SK-N-SH (cell line): ENCODE results near the gene TRRAP. TPM values are rescaled to one million over a fixed set of nuclear protein-coding genes. Genes with fewer than 3 reads are reported as not detected.

Experiments used
- CTCF ChIA-PET: fragments of 300-600, 350-600 bp; formaldehyde crosslinking; extraction: SDS; loops from one replicate; lab custom pipeline; 2021; lab: Yijun Ruan, JAX
- POLR2A ChIA-PET: fragments of 350-600 bp; sonication (Branson Sonifier 250); formaldehyde crosslinking; extraction: SDS; loops from one replicate; lab custom pipeline; 2020; ENCODE audit warnings: antibody characterized with exemption, inconsistent platforms; lab: Yijun Ruan, JAX
- DNase-seq: peaks from one replicate; pipeline ENCODE4 v3.0.0; 2012
- H2AFZ ChIP-seq: fragments of 200-600 bp; sonication (generic); 2 replicates; pipeline ENCODE4 v1.8.1; 2016; ENCODE audit warnings: antibody characterized with exemption, mild to moderate bottlenecking, low read depth
- H3F3A ChIP-seq: fragments of 200-600 bp; sonication (generic); replicated peaks from 2 replicates; pipeline ENCODE3; 2016; ENCODE audit warnings: antibody characterized with exemption, mild to moderate bottlenecking; ENCODE audit not compliant: insufficient read depth
- H3K27ac ChIP-seq, 2 experiments: fragments of 200-500 bp in 1 of 2; fragments of 200-600 bp in 1 of 2; sonication (Bioruptor generic) in 1 of 2; sonication (generic), shearing (Covaris generic) in 1 of 2; 2 replicates each; pipeline versions ENCODE4 v1.5.1 to v1.6.1; 2014 to 2016; ENCODE audit warnings: low read depth in 2 of 2, inconsistent platforms in 1 of 2, low read length in 1 of 2, mild to moderate bottlenecking in 1 of 2, mixed read lengths in 1 of 2
- H3K27me3 ChIP-seq: fragments of 200-600 bp; sonication (generic), shearing (Covaris generic); 2 replicates; pipeline ENCODE4 v1.6.1; 2016; ENCODE audit warnings: mixed run types; ENCODE audit not compliant: insufficient read depth
- H3K36me3 ChIP-seq, 2 experiments: fragments of 200-500 bp in 1 of 2; fragments of 200-600 bp in 1 of 2; sonication (Bioruptor generic) in 1 of 2; sonication (generic) in 1 of 2; replicated peaks in 1 of 2; 2 replicates each; pipeline versions ENCODE3 to v1.5.1; 2014 to 2016; ENCODE audit warnings: low read length in 1 of 2, mild to moderate bottlenecking in 1 of 2; ENCODE audit not compliant: insufficient read depth in 2 of 2, control insufficient read depth in 1 of 2
- H3K4me1 ChIP-seq, 2 experiments: fragments of 200-500 bp in 1 of 2; fragments of 200-600 bp in 1 of 2; sonication (Bioruptor generic) in 1 of 2; sonication (generic), shearing (Covaris generic) in 1 of 2; 2 replicates each; pipeline versions ENCODE4 v1.5.1 to v1.6.1; 2014 to 2016; ENCODE audit warnings: low read depth in 1 of 2, low read length in 1 of 2, mixed run types in 1 of 2; ENCODE audit not compliant: insufficient read depth in 2 of 2, control insufficient read depth in 1 of 2
- H3K4me2 ChIP-seq: fragments of 200-600 bp; sonication (generic), shearing (Covaris generic); 2 replicates; pipeline ENCODE4 v1.6.1; 2017; ENCODE audit warnings: mixed run types
- H3K4me3 ChIP-seq, 2 experiments: fragments of 200-500 bp in 1 of 2; fragments of 200-600 bp in 1 of 2; sonication (Bioruptor generic) in 1 of 2; sonication (generic), shearing (Covaris generic) in 1 of 2; 2 replicates each; pipeline versions ENCODE4 v1.5.1 to v1.8.1; 2014 to 2016; ENCODE audit warnings: low read depth in 2 of 2, inconsistent platforms in 1 of 2, low read length in 1 of 2, mild to moderate bottlenecking in 1 of 2, mixed read lengths in 1 of 2, moderate library complexity in 1 of 2
- H3K79me2 ChIP-seq: fragments of 200-600 bp; sonication (generic); 2 replicates; pipeline ENCODE4 v1.8.1; 2017; ENCODE audit warnings: mild to moderate bottlenecking; ENCODE audit not compliant: insufficient read depth
- H3K9ac ChIP-seq: fragments of 200-600 bp; sonication (generic); 2 replicates; pipeline ENCODE4 v1.6.1; 2017; ENCODE audit warnings: mixed run types
- H3K9me2 ChIP-seq: fragments of 200-600 bp; sonication (generic); 2 replicates; pipeline ENCODE4 v1.6.1; 2017; ENCODE audit warnings: mixed run types
- H3K9me3 ChIP-seq: fragments of 200-600 bp; sonication (generic); 2 replicates; pipeline ENCODE4 v1.6.1; 2017; ENCODE audit warnings: mixed run types, mild to moderate bottlenecking, moderate library complexity
- H4K20me1 ChIP-seq: fragments of 200-600 bp; sonication (generic); 2 replicates; pipeline ENCODE4 v1.6.1; 2017; ENCODE audit warnings: mild to moderate bottlenecking, mixed run types; ENCODE audit not compliant: insufficient read depth
- CTCF ChIP-seq: fragments of 200-600 bp; sonication (generic); IDR thresholded peaks from 2 replicates; pipeline ENCODE4 v1.6.1; 2017; ENCODE audit warnings: antibody characterized with exemption, mild to moderate bottlenecking, moderate library complexity
- ELF1 ChIP-seq: IDR thresholded peaks from 2 replicates; pipeline ENCODE4 v1.4.0; 2012
- EZH2phosphoT487 ChIP-seq: fragments of 200-600 bp; sonication (generic); IDR thresholded peaks from 2 replicates; pipeline ENCODE4 v1.6.1; 2017; ENCODE audit warnings: low read depth, mixed run types, mild to moderate bottlenecking, antibody characterized with exemption, moderate library complexity, borderline replicate concordance
- GATA2 ChIP-seq: sonication (generic); formaldehyde crosslinking; IDR thresholded peaks from 2 replicates; pipeline ENCODE4 v1.5.0; 2020; ENCODE audit warnings: mild to moderate bottlenecking, missing genetic modification reagents
- IRF3 ChIP-seq: fragments of 150-350 bp; IDR thresholded peaks from 2 replicates; pipeline ENCODE4 v1.6.1; 2016; ENCODE audit warnings: mild to moderate bottlenecking, low read depth, low read length
- JUND ChIP-seq: IDR thresholded peaks from 2 replicates; pipeline ENCODE4 v1.4.0; 2012
- MAX ChIP-seq: IDR thresholded peaks from 2 replicates; pipeline ENCODE4 v1.4.0; 2012; ENCODE audit warnings: low read depth
- MEF2A ChIP-seq: IDR thresholded peaks from 2 replicates; pipeline ENCODE4 v1.4.0; 2012; ENCODE audit warnings: low read depth, borderline replicate concordance
- MXI1 ChIP-seq: IDR thresholded peaks from 2 replicates; pipeline ENCODE4 v1.6.1; 2012; ENCODE audit warnings: mild to moderate bottlenecking, low read depth, low read length, improper control_type of control experiment
- NRF1 ChIP-seq: IDR thresholded peaks from 2 replicates; pipeline ENCODE4 v1.6.1; 2012; ENCODE audit warnings: low read depth, mild to moderate bottlenecking, low read length
- PBX3 ChIP-seq: IDR thresholded peaks from 2 replicates; pipeline ENCODE4; 2012
- POLR2AphosphoS5 ChIP-seq: IDR thresholded peaks from 2 replicates; pipeline ENCODE4 v1.6.1; 2012; ENCODE audit warnings: low read depth, low read length
- RCOR1 ChIP-seq: fragments of 150-350 bp; IDR thresholded peaks from 2 replicates; pipeline ENCODE4 v1.6.1; 2017; ENCODE audit warnings: antibody characterized with exemption, low read length
- REST ChIP-seq: IDR thresholded peaks from 2 replicates; pipeline ENCODE4 v1.6.1; 2012; ENCODE audit warnings: mild to moderate bottlenecking, low read depth, low read length, moderate library complexity
- RXRA ChIP-seq: IDR thresholded peaks from 2 replicates; pipeline ENCODE4 v1.4.0; 2012; ENCODE audit warnings: low read depth, mild to moderate bottlenecking, borderline replicate concordance
- SIN3A ChIP-seq: IDR thresholded peaks from 2 replicates; pipeline ENCODE4 v1.6.1; 2012; ENCODE audit warnings: low read depth, mild to moderate bottlenecking, low read length, moderate library complexity, borderline replicate concordance
- SMC3 ChIP-seq: IDR thresholded peaks from 2 replicates; pipeline ENCODE4 v1.6.1; 2012; ENCODE audit warnings: low read depth, low read length, improper control_type of control experiment
- TEAD4 ChIP-seq: IDR thresholded peaks from 2 replicates; pipeline ENCODE4 v1.4.0; 2012; ENCODE audit warnings: mild to moderate bottlenecking, borderline replicate concordance; ENCODE audit not compliant: insufficient read depth
- ZBTB33 ChIP-seq: IDR thresholded peaks from 2 replicates; pipeline ENCODE4 v1.4.0; 2012; ENCODE audit warnings: low read depth, borderline replicate concordance
- WGBS: methylation state at CpG from one replicate; pipeline ENCODE4 v1.1.6; 2017; ENCODE audit warnings: low lambda C conversion rate; 5-methylcytosine and 5-hydroxymethylcytosine counted together
- polyA plus RNA-seq, 3 experiments: library from polyadenylated mRNA; depleted of rRNA; stranded (reverse); fragments of >200 nt; gene quantifications; 2 replicates each; pipeline ENCODE4 v1.2.3, GENCODE V29; 2012

TRRAP gene
- polyA plus RNA-seq, 1 of the 3 experiments (the other 2 are of a cell fraction), result 24.9 TPM

GRCh38 chr7:98833022-98833421 is 45.3 kb upstream of the TRRAP start:
- no peaks in the 10 kb centered on the region for H3K9me3 ChIP-seq
- no peak overlapping the region for H3K27ac ChIP-seq
- H4K20me1 ChIP-seq, result no peaks in the 10 kb centered on the region
- POLR2A ChIA-PET, result no interaction called here
- DNase-seq, result no peak
- H3K36me3 ChIP-seq, result no peaks in the 10 kb centered on the region
- H3K79me2 ChIP-seq, result no peaks in the 10 kb centered on the region
- CTCF ChIA-PET, result interaction anchor here (0.8 to 19.4 kb wide), 10 partner anchors 9 to 539 kb away, joined by 3 to 673 read pairs (median 6); partner anchors contain the start of gene TRRAP
- H3K4me1 ChIP-seq, result no peaks in the 10 kb centered on the region
- no peak overlapping the region for H3K9ac ChIP-seq
- no peak overlapping the region for H3K4me2 ChIP-seq
- peaks cover 8% of the 10 kb centered on the region for H3K27me3 ChIP-seq
- H3K9me2 ChIP-seq, result no peaks in the 10 kb centered on the region
- H3F3A ChIP-seq, result no peaks in the 10 kb centered on the region
- TF ChIP-seq IRF3 (no peak), POLR2AphosphoS5 (no peak), PBX3 (no peak), SMC3 (no peak), EZH2phosphoT487 (no peak), NRF1 (no peak), JUND (no peak), RXRA (no peak), MXI1 (no peak), RCOR1 (no peak), TEAD4 (no peak), CTCF (no peak), ELF1 (no peak), SIN3A (no peak), REST (no peak), ZBTB33 (no peak), MAX (no peak), MEF2A (no peak), GATA2 (no peak)
- 71% methylated on average over 2 of the region's 2 CpGs for WGBS
- no peak overlapping the region for H2AFZ ChIP-seq
- no peak overlapping the region for H3K4me3 ChIP-seq
